Kidney (tissue), 14 donors: ENCODE measurements around the gene TTLL5. TPM values are rescaled to one million over a fixed set of nuclear protein-coding genes. Genes with fewer than 3 reads are reported as not detected.
A peak's percentile ranks its signal among the peaks of the same experiment; 100 is the strongest.

Source experiments
- DNase-seq, 5 donors: peaks; one replicate each; pipeline ENCODE4 v3.0.0-alpha.2; 2013 to 2020
- FAIRE-seq: peaks from 2 replicates; lab custom pipeline; 2012; peaks lifted over from hg19 to GRCh38; lab: Jason Lieb, UNC
- H3K27ac ChIP-seq, 2 donors: one replicate each; pipeline ENCODE4 v1.7.0; 2013; ENCODE audit warnings: low read depth in 2 of 2, low read length in 2 of 2, inconsistent platforms in 1 of 2
- H3K27me3 ChIP-seq: one replicate; pipeline ENCODE4 v1.7.1; 2013; ENCODE audit warnings: low read length, inconsistent platforms; ENCODE audit not compliant: control insufficient read depth, insufficient read depth
- H3K36me3 ChIP-seq, 3 donors: one replicate each; pipeline versions ENCODE4 v1.7.0 to v1.7.1; 2013; ENCODE audit warnings: low read length in 3 of 3, control low read depth in 1 of 3, inconsistent platforms in 1 of 3; ENCODE audit not compliant: insufficient read depth in 3 of 3, control insufficient read depth in 2 of 3
- H3K4me1 ChIP-seq, 3 donors: one replicate each; pipeline versions ENCODE4 v1.7.0 to v1.7.1; 2013; ENCODE audit warnings: low read length in 3 of 3, inconsistent platforms in 1 of 3, low read depth in 1 of 3; ENCODE audit not compliant: control insufficient read depth in 2 of 3, insufficient read depth in 2 of 3
- H3K4me3 ChIP-seq, 3 donors: one replicate each; pipeline versions ENCODE4 v1.7.0 to v1.8.1; 2013; ENCODE audit warnings: low read length in 3 of 3, control low read depth in 1 of 3, inconsistent platforms in 1 of 3
- H3K9ac ChIP-seq, 3 donors: one replicate each; pipeline versions ENCODE4 v1.7.0 to v1.7.1; 2013; ENCODE audit warnings: low read length in 3 of 3, control low read depth in 1 of 3, inconsistent platforms in 1 of 3
- H3K9me3 ChIP-seq, 3 donors: one replicate each; pipeline versions ENCODE4 v1.7.0 to v1.7.1; 2013; ENCODE audit warnings: low read length in 3 of 3, control low read depth in 1 of 3, inconsistent platforms in 1 of 3; ENCODE audit not compliant: control insufficient read depth in 2 of 3, insufficient read depth in 1 of 3
- CTCF ChIP-seq: IDR thresholded peaks from 3 replicates; pipeline ENCODE4 v1.5.1; 2012; ENCODE audit warnings: mild to moderate bottlenecking, moderate library complexity, borderline replicate concordance; ENCODE audit not compliant: insufficient read depth; ENCODE audit errors: extremely low read depth
- intact Hi-C: fragments of 100-400 bp; cut with DNase I; formaldehyde crosslinking; loops from one replicate; pipeline ENCODE4 v1.11.1; 2022
- polyA plus RNA-seq: library from polyadenylated mRNA; stranded (reverse); fragments of 350-450 nt; fragmentation: Illumina TruSeq; extraction: RNeasy Lipid Tissue Mini Kit (QIAGEN cat#74804); gene quantifications from one replicate; pipeline ENCODE4 v1.2.3, GENCODE V29; 2014; ENCODE audit warnings: low read depth, low replicate concordance; ENCODE audit not compliant: insufficient read depth
- total RNA-seq: library from RNA; stranded (reverse); fragmentation: NEBNext Ultra II Directional; extraction: Animal tissue kit (Norgen Biotek cat#: 25700); gene quantifications from one replicate; pipeline ENCODE4 v1.2.1, GENCODE V29; 2021
- donor health status: control.
- donor health status: control.
- donor health status: control.
- donor health status: control.
- donor health status: control.
- donor health status: DM: yes; HTN: yes; CAD: no.
- donor health status: Normal renal cell carcinoma (clear cell type).

TTLL5 gene
- total and polyA plus RNA-seq, 2 donors from 2014 or later: 16.8 to 37.2 TPM

- H3K9me3 ChIP-seq: no peaks in the 10 kb centered on the region
- peak overlapping the region in 1 of 2 donors; percentile 49 for H3K27ac ChIP-seq
- H3K4me3 ChIP-seq: no peak overlapping the region
- H3K4me1 ChIP-seq: peaks cover 0 to 10% (median 8%) of the 10 kb centered on the region in 3 donors
- no peak for DNase-seq
- no peak for FAIRE-seq
- H3K9ac ChIP-seq: no peak overlapping the region
- TF ChIP-seq CTCF: no peak
- no peaks in the 10 kb centered on the region for H3K27me3 ChIP-seq
- intact Hi-C loops: no loop called here
- no peaks in the 10 kb centered on the region for H3K36me3 ChIP-seq
Observed at GRCh38 chr14:75626396-75626795, 34.6 kb upstream of the TTLL5 start.

GRCh38 chr14:75626863-75627262 lies 34.2 kb upstream of the TTLL5 start:
- FAIRE-seq (no peak), DNase-seq (peak in 1 of 5 donors; percentile 81)
- no peaks in the 10 kb centered on the region for H3K36me3 ChIP-seq
- no peak overlapping the region for H3K27ac ChIP-seq
- H3K9me3 ChIP-seq: no peaks in the 10 kb centered on the region
- no peaks in the 10 kb centered on the region for H3K27me3 ChIP-seq
- intact Hi-C loops: no loop called here
- TF ChIP-seq CTCF: no peak
- no peak overlapping the region for H3K4me3 ChIP-seq
- no peak overlapping the region for H3K9ac ChIP-seq
- peaks cover 0 to 13% (median 11%) of the 10 kb centered on the region in 3 donors for H3K4me1 ChIP-seq

- Histone ChIP-seq H3K27ac (peak overlapping the region in 1 of 2 donors; percentile 47), H3K27me3 (no peaks in the 10 kb centered on the region), H3K9me3 (no peaks in the 10 kb centered on the region), H3K9ac (no peak overlapping the region), H3K4me1 (peaks cover 0 to 18% (median 13%) of the 10 kb centered on the region in 3 donors), H3K4me3 (no peak overlapping the region), H3K36me3 (no peaks in the 10 kb centered on the region)
- no peak for TF ChIP-seq CTCF
- DNase-seq (no peak), FAIRE-seq (no peak)
- intact Hi-C loops: no loop called here
Observed at GRCh38 chr14:75627406-75627805, 33.6 kb upstream of the TTLL5 start.

- peaks cover 0 to 20% (median 13%) of the 10 kb centered on the region in 3 donors for H3K4me1 ChIP-seq
- DNase-seq (no peak), FAIRE-seq (no peak)
- TF ChIP-seq CTCF: no peak
- no peak overlapping the region for H3K4me3 ChIP-seq
- no peak overlapping the region for H3K9ac ChIP-seq
- no peaks in the 10 kb centered on the region for H3K36me3 ChIP-seq
- intact Hi-C loops: no loop called here
- no peaks in the 10 kb centered on the region for H3K27me3 ChIP-seq
- no peaks in the 10 kb centered on the region for H3K9me3 ChIP-seq
- no peak overlapping the region for H3K27ac ChIP-seq
Observed at GRCh38 chr14:75628816-75629215, 32.2 kb upstream of the TTLL5 start.
